OCI-LY3 (cell line): ENCODE results near the gene PRKAG3.

ENCODE experiments used
- EZH2phosphoT487 ChIP-seq: fragments of 200-600 bp; shearing (Covaris generic); IDR thresholded peaks from 2 replicates; pipeline ENCODE4 v1.6.1; 2018; ENCODE audit warnings: antibody characterized with exemption, mixed run types, low read depth
- TF ChIP-seq, protein P1 (sequence below): fragments of 200-600, 300-600 bp; sonication (generic); IDR thresholded peaks from 2 replicates; pipeline ENCODE4 v1.5.1; 2014; ENCODE audit warnings: antibody characterized with exemption, low read length, low read depth

DNA sequence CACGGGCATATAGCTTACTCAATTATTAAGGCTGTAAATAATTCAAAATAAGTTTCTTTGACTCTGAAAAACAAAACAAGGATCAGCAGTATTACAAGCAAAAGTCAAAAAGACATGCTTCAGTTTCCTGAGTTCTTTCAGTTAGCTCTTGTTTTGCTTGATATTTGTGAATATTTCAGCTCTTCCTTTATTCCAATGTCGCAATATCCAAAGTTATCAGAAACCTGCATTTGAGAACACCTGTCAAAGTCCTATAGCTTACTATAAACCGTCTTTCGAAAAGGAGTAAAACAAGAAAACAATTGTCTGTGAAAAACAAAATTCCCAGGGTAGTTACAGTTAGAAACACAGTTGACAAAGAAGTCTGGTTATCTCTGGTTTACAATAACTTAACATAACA is 34.9 kb downstream of the PRKAG3 start:
- TF ChIP-seq, protein P1, sequence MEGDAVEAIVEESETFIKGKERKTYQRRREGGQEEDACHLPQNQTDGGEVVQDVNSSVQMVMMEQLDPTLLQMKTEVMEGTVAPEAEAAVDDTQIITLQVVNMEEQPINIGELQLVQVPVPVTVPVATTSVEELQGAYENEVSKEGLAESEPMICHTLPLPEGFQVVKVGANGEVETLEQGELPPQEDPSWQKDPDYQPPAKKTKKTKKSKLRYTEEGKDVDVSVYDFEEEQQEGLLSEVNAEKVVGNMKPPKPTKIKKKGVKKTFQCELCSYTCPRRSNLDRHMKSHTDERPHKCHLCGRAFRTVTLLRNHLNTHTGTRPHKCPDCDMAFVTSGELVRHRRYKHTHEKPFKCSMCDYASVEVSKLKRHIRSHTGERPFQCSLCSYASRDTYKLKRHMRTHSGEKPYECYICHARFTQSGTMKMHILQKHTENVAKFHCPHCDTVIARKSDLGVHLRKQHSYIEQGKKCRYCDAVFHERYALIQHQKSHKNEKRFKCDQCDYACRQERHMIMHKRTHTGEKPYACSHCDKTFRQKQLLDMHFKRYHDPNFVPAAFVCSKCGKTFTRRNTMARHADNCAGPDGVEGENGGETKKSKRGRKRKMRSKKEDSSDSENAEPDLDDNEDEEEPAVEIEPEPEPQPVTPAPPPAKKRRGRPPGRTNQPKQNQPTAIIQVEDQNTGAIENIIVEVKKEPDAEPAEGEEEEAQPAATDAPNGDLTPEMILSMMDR = no peak
- TF ChIP-seq EZH2phosphoT487 = no peak
